ES-I3 (cell line): ENCODE results near the gene ZBTB42.

ENCODE experiments used
- H3K36me3 ChIP-seq: 2 replicates; pipeline ENCODE4 v1.6.1; 2013; ENCODE audit warnings: mild to moderate bottlenecking, low read length, control low read depth, moderate library complexity; ENCODE audit not compliant: insufficient read depth
- H3K4me1 ChIP-seq: 2 replicates; pipeline ENCODE4 v1.6.1; 2013; ENCODE audit warnings: mild to moderate bottlenecking, control low read depth, low read length; ENCODE audit not compliant: insufficient read depth
- H3K9ac ChIP-seq: 2 replicates; pipeline ENCODE4 v1.6.1; 2013; ENCODE audit warnings: low read depth, mild to moderate bottlenecking, low read length, moderate library complexity
- H3K9me3 ChIP-seq: 2 replicates; pipeline ENCODE4 v1.6.1; 2013; ENCODE audit warnings: mild to moderate bottlenecking, low read length, moderate library complexity; ENCODE audit not compliant: control insufficient read depth, insufficient read depth

ZBTB42 gene

DNA sequence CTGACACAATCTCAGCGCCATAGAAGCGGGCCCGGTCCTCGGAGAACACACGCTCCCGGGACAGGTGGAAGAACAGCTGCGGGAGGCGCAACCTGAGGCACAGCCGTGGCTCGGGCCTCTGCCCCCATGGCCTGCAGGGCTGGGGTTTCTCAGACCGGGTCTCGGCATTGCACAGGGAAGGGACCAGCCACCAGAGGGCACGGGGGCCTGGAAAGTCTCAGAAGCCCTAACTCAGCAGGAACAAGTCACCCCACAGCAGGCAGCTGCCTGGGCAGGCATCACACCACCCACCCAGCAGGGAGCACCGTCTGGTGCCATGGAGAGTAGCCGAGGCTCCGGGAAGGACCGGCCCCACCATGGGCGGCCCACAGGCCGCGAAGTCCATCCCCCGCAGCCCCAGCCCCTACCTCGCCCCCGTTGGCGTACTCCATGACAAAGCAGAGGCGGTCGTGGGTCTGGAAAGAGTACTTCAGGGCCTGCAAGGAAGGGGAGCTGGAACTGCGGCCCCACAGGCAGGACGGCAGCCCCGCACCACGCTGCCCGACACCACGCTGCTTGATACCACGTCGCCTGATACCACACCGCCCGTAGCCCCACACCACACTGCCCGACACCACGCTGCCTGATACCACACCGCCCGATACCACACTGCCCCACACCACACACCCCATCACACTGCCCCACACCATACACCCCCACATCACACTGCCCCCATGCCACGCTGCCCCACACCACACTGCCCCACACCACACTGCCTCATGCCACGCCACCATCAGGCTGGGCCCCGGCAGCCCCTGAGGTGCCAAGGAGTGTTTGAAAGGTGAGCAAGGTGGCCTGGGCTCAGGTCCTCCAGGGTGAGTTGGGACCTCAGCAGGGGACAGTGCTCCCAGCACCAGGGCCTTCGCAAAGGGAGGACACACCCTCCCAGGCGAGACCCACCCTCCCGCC, 27.1 kb upstream of the ZBTB42 start:
- Histone ChIP-seq H3K9me3 (peaks cover 6% of the 10 kb centered on the region; the same call in 1 of the 2 replicates), H3K36me3 (peaks cover 3% of the 10 kb centered on the region), H3K4me1 (peaks cover 5% of the 10 kb centered on the region; the same call in 1 of the 2 replicates), H3K9ac (no peak overlapping the region)

DNA sequence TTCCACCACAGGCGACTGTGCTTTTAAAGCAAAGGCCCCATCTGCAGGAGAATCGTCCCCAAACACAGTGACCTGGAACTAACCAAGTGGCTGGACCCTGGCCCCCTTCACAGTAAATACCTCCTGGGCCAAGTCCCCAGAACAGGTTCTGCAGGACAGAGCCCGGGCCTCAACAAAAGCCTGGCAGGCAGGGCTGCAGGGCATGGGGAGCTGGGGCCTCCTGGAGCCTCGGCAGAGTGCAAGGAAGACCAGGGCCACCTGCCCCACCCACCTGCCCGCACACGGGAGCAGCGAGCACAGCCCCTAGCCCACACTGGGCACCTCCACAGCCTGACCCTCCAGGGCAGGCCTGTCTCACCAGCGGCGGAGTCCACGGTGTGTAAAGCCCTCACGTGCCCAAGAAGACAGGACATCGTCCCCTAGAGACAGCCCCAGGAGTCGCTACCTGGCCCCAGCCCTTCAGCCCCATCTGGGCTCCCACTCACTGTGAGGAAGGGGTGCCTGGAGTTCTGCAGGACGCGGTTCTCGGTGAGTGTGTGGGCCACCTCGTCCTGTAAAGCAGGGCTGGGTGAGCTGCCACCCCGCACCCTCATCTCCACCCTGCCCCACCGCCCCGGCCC, 26.3 kb upstream of the ZBTB42 start:
- Histone ChIP-seq H3K9ac (no peak overlapping the region), H3K36me3 (peaks cover 3% of the 10 kb centered on the region), H3K4me1 (peaks cover 3% of the 10 kb centered on the region; the same call in 1 of the 2 replicates), H3K9me3 (peaks cover 6% of the 10 kb centered on the region; the same call in 1 of the 2 replicates)

DNA sequence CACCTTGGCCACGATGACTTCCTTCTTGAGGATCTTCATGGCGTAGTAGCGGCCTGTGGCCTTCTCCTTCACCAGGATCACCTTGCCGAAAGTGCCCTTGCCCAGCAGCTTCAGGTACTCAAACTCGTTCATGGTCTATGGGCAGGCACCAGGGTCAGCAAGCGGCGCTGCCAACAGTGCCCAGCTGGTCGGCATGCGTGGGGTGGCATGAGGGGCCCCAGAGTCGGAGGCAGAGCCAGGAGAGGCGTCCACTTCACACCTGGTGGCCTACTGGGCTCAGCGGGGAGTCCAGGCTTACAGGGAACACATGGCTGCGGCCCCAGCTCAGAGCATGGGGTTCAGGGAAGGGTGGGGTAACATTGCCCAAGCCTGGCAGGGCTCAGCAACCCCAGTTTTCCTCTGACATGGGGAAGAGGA, 25.8 kb upstream of the ZBTB42 start:
- Histone ChIP-seq H3K9me3 (peaks cover 6% of the 10 kb centered on the region; the same call in 1 of the 2 replicates), H3K9ac (no peak overlapping the region), H3K36me3 (peaks cover 3% of the 10 kb centered on the region), H3K4me1 (no peaks in the 10 kb centered on the region)

DNA sequence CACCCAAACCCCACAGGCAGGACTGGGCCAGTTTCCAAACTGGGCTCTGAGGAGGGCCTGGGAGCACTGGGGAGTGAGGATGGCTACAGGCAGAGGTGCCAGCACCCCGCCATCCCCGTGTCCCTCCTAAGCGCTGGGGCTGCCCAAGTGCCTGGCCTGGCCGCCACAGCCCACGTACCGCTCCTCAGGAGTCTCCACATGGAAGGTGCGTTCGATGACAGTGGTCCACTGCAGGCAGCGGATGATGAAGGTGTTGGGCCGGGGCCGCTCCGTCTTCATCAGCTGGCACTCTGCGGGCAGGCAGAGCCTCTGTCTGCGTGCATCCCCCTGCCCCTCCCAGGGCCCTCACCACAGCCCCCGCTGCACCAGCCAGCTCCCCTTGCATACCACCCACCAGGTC, 24.4 kb upstream of the ZBTB42 start:
- Histone ChIP-seq H3K4me1 (no peaks in the 10 kb centered on the region), H3K9me3 (no peaks in the 10 kb centered on the region), H3K9ac (no peak overlapping the region), H3K36me3 (peaks cover 3% of the 10 kb centered on the region)

DNA sequence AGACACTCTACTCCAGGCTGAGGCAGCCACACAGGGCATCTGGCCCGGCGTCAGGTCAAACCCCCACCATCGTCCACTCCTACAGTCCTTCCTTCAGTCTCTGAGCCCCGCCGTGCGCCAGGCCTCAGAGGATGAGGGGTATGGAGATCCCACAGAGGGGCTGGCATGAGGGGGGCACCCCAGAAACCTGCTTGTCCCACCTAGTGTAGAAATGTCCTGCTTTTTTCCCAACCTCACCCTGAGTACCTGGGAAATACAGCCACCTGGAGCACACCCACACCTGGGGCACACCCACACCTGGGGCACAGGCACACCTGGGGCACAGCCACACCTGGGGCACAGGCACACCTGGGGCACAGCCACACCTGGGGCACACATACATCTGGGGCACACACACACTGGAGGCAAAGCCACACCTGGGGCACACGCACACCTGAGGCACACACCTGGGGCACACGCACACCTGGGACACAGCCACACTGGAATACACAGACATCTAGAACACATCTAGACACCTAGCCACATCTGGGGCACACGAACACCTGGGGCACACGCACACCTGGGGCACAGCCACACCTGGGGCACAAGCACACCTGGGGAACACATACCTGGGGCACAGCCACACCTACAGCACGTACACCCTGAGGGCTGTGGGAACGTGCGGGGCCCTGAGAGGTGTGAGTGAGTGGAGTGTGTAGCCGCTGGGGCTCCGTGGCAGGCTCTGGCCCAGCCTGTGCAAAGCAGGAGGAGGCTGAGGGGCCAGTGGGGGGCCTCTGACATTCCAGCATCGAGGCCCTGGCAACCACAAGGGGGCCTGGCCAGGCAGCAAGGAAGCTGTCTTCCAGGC, 23.7 kb upstream of the ZBTB42 start:
- Histone ChIP-seq H3K9ac (no peak overlapping the region), H3K9me3 (no peaks in the 10 kb centered on the region), H3K4me1 (no peaks in the 10 kb centered on the region), H3K36me3 (no peaks in the 10 kb centered on the region)

DNA sequence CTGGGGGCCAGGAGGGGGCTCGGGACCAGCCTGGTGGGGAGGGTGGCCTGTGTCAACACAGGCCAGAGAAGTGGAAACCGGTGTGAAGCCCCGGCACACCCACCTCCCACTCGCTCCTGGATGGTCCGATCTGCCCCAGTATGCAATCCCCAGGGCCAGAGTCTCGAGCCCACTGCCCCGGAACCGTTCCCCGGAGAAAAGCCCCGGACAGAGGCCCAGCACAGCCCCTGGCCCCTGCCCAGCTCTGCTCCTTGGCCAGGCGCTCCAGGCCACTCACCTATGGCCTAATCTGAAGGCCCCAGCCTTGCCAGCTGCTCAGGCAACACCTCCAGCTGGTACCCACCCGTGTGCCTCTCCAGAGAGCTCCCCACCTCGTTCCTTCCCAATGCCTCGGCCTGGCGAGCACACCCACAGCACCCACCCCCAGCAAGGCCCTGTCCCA, 23.1 kb upstream of the ZBTB42 start:
- H3K36me3 ChIP-seq, result no peaks in the 10 kb centered on the region
- no peaks in the 10 kb centered on the region for H3K9me3 ChIP-seq
- H3K9ac ChIP-seq, result no peak overlapping the region
- H3K4me1 ChIP-seq, result no peaks in the 10 kb centered on the region

DNA sequence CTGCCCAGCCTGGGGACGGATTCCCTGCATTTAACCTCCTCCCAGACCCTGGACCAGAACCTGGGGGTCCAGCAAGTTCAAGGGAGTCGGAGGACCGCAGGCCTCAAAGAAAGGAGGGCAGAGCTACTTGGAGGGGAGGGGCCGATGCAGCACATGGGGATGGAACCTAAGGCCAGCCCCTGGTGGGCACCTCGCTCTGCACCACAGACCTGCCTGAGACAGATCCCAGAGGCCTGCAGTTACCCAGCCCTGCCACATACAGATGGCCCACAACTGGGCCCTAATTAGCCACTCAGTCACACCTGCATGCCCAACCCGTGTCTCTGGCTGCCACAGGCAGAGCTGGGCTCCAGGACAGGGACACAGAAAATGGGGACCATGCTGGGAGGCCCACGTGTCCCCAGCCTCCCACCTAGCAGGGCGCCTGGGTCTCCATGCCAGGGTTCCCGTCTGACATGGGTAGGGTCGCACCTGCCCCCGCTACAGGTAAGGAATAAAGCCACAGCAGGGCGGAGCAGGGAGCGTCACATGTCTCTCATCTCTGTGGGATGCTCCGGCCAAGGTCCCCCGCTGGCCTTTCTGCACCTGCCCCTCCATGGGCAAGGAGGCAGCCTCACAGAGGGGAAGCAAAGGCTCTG, 22.1 kb upstream of the ZBTB42 start:
- H3K4me1 ChIP-seq, result no peaks in the 10 kb centered on the region
- no peaks in the 10 kb centered on the region for H3K9me3 ChIP-seq
- H3K36me3 ChIP-seq, result no peaks in the 10 kb centered on the region
- H3K9ac ChIP-seq, result no peak overlapping the region

DNA sequence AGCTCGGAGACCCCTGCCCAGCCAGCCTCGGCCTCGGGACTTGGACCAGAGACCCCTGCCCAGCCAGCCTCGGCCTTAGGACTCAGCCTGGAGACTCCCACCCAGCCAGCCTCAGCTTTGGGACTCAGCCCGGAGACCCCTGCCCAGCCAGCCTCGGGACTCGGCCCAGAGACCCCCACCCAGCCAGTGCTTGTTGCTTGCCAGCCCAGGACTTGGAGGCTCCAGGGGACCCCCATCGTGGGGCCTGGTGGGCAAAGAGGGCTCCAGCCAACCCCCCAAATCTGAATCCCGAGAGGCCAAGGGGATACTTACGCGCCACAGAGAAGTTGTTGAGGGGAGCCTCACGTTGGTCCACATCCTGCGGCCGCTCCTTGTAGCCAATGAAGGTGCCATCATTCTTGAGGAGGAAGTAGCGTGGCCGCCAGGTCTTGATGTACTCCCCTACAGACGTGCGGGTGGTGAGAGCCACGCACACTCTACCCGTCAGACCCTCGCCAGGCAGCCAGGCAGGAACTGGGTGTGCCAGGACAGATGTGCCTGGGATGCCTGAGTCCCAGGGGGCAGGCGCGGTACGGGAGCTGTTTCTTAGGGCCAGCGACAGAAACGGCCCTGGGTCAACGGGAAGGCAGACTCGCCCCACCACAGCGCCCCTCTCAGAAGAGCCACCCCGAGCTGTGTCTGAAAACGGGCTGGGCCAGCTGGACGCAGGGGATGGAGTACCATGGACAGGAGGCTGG, 21.0 kb upstream of the ZBTB42 start:
- Histone ChIP-seq H3K9me3 (no peaks in the 10 kb centered on the region), H3K4me1 (no peaks in the 10 kb centered on the region), H3K9ac (no peak overlapping the region), H3K36me3 (no peaks in the 10 kb centered on the region; the same call in 1 of the 2 replicates)

DNA sequence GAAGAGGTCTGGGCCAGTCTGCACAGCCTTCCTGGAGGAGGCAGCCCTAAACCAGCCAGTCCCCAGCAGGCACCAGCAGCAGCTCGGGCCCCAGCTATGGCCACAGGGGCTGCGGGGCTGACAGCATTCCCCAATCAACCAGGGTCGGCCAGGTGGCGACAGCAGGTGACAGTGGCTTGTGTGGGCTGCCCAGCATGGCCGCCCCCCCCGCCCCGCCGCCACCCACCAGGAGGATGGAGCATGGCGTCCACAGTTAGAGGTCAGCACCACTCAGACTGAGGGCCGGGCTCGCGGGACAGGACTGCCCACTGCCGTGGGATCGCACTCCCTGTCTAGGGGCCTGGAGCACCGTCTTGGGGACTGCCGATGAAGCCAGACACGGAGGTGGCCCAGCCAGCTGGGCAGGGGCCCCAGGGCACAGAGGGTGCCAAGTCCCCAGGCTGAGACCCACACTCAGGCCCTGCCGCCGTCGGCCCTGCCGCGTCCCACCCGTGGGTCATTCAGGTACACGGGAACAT, 20.3 kb upstream of the ZBTB42 start:
- no peaks in the 10 kb centered on the region for H3K9me3 ChIP-seq
- H3K9ac ChIP-seq, result no peak overlapping the region
- no peaks in the 10 kb centered on the region; the same call in 1 of the 2 replicates for H3K36me3 ChIP-seq
- no peaks in the 10 kb centered on the region for H3K4me1 ChIP-seq

DNA sequence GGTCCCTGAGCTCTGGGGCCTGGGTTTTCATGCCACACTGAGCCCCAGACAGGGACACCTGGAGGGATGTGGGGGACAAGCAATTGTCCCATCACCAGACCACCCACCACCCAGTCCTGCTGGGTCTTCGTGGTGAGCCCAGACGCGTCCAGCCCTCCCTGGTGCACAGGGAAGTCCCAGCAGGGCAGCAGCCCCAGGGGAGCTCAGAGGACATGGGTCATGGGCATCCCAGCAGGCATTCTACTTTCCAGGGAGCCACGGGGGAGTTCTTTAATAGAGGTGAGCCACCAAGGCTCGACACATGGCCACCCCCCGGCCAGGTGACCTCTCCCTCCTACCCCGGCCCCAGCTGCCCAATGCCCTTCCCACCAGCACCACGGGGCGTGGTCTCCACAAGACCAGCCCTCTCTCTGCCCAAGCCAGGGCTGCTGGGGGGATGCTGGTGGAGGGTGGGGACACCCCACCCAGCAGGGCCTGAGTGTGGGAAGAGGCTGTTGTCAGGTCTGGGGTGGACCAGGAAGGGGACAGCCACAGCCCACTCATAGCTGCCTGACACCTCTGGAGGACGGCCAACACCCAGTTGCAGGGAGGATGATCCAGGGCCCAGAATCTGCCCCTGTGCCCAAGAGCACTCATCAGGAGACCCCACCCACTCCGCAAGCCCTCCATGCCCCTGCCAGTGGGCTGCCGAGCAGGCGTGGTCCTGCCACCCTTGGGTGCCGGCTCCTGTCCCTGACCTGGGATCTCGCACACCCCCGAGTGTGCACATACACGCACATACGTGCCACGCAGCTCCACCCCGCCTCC, 19.4 kb upstream of the ZBTB42 start:
- Histone ChIP-seq H3K36me3 (no peaks in the 10 kb centered on the region; the same call in 1 of the 2 replicates), H3K4me1 (no peaks in the 10 kb centered on the region), H3K9me3 (no peaks in the 10 kb centered on the region), H3K9ac (no peak overlapping the region)

DNA sequence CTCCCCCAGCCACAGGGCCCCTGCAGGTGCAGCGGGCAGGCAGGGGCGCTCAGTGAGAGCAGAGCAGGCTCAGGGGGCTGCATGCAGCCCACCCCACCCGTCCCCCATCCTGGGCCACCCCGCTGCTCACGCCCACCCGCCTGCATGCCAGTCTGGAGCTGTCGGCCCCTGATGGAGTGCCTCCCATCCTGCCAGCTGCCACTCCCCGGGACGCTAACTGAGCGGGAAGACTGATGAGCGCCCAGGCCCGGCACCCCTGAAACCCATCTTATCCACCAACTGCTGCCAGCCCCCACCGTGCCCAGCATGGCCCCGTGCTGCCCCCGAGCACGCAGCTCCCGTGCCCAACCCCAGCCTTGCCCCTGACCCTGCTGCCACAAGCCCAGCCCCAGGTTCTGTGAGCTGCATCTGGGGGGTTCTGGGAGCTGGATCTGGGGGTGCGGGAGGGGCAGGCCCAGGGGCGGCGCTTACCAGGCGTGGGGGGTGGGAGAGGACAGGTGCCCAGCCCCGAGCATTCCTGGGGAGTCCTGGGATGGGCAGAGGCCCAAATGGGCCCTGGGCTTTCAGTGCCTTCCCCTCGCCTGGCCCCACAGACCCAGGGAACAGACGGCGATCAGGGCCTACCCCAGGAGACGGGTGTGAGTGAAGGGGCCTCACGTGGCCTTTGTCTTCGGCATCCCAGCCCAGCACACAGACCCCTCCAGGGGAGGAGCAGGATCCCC, 18.7 kb upstream of the ZBTB42 start:
- Histone ChIP-seq H3K36me3 (no peaks in the 10 kb centered on the region; the same call in 1 of the 2 replicates), H3K4me1 (no peaks in the 10 kb centered on the region), H3K9me3 (no peaks in the 10 kb centered on the region), H3K9ac (no peak overlapping the region)

DNA sequence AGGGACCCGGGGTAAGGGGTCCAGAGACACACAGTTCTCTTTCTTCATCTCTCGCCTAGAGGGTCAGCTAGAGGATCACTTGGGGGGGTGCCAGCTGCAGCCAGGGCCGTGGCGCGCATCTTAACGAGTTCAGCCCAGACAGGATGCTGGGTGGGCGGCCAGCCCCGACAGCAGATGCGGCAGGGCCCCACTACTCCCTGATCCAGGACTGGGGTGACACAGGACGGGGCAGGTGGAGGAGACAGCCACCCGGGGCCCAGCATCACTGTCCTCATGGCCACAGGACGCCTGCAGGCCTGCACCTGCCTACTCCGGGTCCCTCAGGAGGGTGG, 18.1 kb upstream of the ZBTB42 start:
- H3K36me3 ChIP-seq, result no peaks in the 10 kb centered on the region; the same call in 1 of the 2 replicates
- H3K9ac ChIP-seq, result no peak overlapping the region
- no peaks in the 10 kb centered on the region for H3K4me1 ChIP-seq
- no peaks in the 10 kb centered on the region for H3K9me3 ChIP-seq
